Choroid plexus epithelial cell (primary cell): ENCODE measurements around the gene TTLL1.
A peak's percentile ranks its signal among the peaks of the same experiment; 100 is the strongest.

ENCODE experiments used
- DNase-seq: peaks from one replicate; pipeline ENCODE4 v3.0.0-alpha.2; 2010; ENCODE audit warnings: low read depth
- H3K4me3 ChIP-seq: 2 replicates; pipeline ENCODE4 v1.5.1; 2011; ENCODE audit warnings: low read depth, mild to moderate bottlenecking, control low read depth, low read length, moderate library complexity
- CTCF ChIP-seq: conservative IDR thresholded peaks from 2 replicates; pipeline ENCODE4 v1.5.1; 2011; ENCODE audit warnings: low read depth, mild to moderate bottlenecking, control low read depth, inconsistent platforms, low read length, moderate library complexity

TTLL1 gene

GRCh38 chr22:43129426-43130425 lies 40.5 kb upstream of the TTLL1 start:
- DNase-seq = no peak
- TF ChIP-seq CTCF = no peak
- no peak overlapping the region for H3K4me3 ChIP-seq

- no peak overlapping the region for H3K4me3 ChIP-seq
- TF ChIP-seq CTCF = no peak
- no peak for DNase-seq
Observed at GRCh38 chr22:43128928-43129424, 39.8 kb upstream of the TTLL1 start.

GRCh38 chr22:43128116-43128515 lies 38.9 kb upstream of the TTLL1 start:
- no peak for TF ChIP-seq CTCF
- no peak for DNase-seq
- no peak overlapping the region for H3K4me3 ChIP-seq

GRCh38 chr22:43127166-43127908 lies 38.1 kb upstream of the TTLL1 start:
- no peak for DNase-seq
- H3K4me3 ChIP-seq = no peak overlapping the region
- no peak for TF ChIP-seq CTCF

DNA sequence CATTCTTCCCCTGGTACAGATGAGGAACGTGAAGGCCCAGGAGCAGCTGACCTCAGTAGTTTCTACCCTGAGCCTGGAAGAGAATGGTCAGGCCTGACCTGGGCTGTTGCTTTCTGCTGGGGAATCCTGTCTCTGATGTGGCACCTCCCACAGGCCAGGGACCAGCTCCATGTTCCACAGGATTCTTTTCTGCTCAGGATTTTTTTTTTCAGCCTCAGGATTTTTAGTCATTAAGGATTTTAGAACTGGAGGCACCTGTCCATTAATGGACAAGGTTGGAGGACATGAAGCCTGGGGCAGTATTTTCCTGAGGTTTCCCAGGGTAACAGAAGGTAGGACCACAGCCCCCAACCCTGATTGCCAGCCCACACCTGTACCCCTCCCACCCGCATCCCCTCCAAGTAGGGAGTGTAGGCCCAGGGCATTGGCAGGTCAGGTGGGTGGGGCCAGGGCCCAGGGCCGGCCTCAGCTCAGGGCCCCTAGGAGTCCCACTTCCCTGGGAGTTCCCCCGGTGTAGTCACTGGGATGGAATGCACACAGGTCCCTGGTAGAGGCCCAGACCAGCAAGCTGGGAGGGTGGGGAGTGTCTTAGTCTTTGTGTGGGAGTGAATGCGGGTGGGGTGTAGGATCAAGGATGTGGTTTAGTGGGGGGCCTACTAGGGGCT lies 37.4 kb upstream of the TTLL1 start:
- DNase-seq = peak; percentile 83
- no peak for TF ChIP-seq CTCF

DNA sequence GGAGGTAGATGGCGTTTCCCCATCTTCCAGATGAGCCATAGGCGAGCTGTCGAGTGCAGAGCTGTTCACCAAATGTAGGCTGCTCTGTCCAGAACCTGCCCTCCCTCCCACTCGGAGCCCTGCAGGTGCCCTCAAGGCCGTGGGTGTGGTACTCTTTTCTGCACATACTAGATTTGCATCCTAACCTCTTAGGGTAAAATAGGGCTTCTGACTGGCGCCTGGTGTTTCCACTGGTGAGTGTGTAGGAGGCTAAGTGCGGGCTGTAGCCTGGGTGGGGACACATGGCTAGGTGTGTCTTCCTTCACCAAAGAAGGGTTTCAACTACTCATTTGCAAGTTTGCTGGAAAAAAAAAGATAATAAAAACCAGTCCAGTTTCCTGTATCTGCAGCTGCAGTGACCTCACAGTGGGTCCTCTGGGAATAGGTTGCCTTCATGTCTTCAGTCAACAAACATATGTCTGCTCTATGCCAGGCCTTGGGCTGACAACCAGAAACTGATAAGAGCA lies 29.8 kb upstream of the TTLL1 start:
- no peak for TF ChIP-seq CTCF
- no peak for DNase-seq
- no peak overlapping the region for H3K4me3 ChIP-seq

More for the DNA sequence above, 37.4 kb upstream of the TTLL1 start:
- no peak overlapping the region for H3K4me3 ChIP-seq
